Measurements from ENCODE around the gene BCKDHA.
"Not testable (repeated sequence)": the region's sequence is repeated elsewhere in the genome, so short reads cannot be mapped to it uniquely, and the experiment has no call there.

GRCh38 chr19:41435376-41435775 lies 37.8 kb downstream of the BCKDHA start:
- TF ChIP-seq SP1 (IDR thresholded peaks at IDR 0.05; ENCODE audit: low read depth); CTCF (IDR thresholded peaks at IDR 0.05 in 2 of 3, conservative IDR thresholded peaks at IDR 0.05 in 1 of 3; ENCODE audit: borderline replicate concordance in 1 of 3, insufficient read depth in 1 of 3, low read depth in 2 of 3, low read length in 2 of 3); EZH2phosphoT487 (IDR thresholded peaks at IDR 0.05; ENCODE audit: borderline replicate concordance); POLR2A (IDR thresholded peaks at IDR 0.05; ENCODE audit: borderline replicate concordance, extremely low read depth, insufficient read depth, insufficient read length); FOSL1 (IDR thresholded peaks at IDR 0.05; ENCODE audit: low read depth); POLR2AphosphoS5 (IDR thresholded peaks at IDR 0.05; ENCODE audit: low read depth, low read length); EZH2 (IDR thresholded peaks at IDR 0.05); ZNF274 (IDR thresholded peaks at IDR 0.05; ENCODE audit: low read depth, low read length); YY1 (IDR thresholded peaks at IDR 0.05; ENCODE audit: extremely low read depth, insufficient replicate concordance, low read depth, low read length); RAD21 (IDR thresholded peaks at IDR 0.05; ENCODE audit: low read depth); CEBPB (IDR thresholded peaks at IDR 0.05; ENCODE audit: low read depth); ZFX (IDR thresholded peaks at IDR 0.05): not testable (repeated sequence)
- TF ChIP-seq, protein P1, sequence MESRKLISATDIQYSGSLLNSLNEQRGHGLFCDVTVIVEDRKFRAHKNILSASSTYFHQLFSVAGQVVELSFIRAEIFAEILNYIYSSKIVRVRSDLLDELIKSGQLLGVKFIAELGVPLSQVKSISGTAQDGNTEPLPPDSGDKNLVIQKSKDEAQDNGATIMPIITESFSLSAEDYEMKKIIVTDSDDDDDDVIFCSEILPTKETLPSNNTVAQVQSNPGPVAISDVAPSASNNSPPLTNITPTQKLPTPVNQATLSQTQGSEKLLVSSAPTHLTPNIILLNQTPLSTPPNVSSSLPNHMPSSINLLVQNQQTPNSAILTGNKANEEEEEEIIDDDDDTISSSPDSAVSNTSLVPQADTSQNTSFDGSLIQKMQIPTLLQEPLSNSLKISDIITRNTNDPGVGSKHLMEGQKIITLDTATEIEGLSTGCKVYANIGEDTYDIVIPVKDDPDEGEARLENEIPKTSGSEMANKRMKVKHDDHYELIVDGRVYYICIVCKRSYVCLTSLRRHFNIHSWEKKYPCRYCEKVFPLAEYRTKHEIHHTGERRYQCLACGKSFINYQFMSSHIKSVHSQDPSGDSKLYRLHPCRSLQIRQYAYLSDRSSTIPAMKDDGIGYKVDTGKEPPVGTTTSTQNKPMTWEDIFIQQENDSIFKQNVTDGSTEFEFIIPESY (IDR thresholded peaks at IDR 0.05; ENCODE audit: extremely low read depth, insufficient replicate concordance, low read length) = not testable (repeated sequence)
- TF ChIP-seq, protein P2, sequence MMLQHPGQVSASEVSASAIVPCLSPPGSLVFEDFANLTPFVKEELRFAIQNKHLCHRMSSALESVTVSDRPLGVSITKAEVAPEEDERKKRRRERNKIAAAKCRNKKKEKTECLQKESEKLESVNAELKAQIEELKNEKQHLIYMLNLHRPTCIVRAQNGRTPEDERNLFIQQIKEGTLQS (IDR thresholded peaks at IDR 0.05) = not testable (repeated sequence)

All from HCT116 (cell line).